Small intestine (tissue), 7 donors: ENCODE results near the gene RAC3. TPM values are rescaled to one million over a fixed set of nuclear protein-coding genes. Genes with fewer than 3 reads are reported as not detected.

Source experiments
- DNase-seq, 2 donors: peaks; one replicate each; pipeline versions ENCODE4 v3.0.0 to v3.0.0-alpha.2; 2013
- FAIRE-seq: peaks from 2 replicates; lab custom pipeline; 2012; peaks lifted over from hg19 to GRCh38; lab: Jason Lieb, UNC
- H3K27ac ChIP-seq, 3 donors: one replicate each; pipeline ENCODE4 v1.5.1; 2013; ENCODE audit warnings: low read length in 2 of 3, mild to moderate bottlenecking in 2 of 3, control low read depth in 1 of 3, inconsistent platforms in 1 of 3, low read depth in 1 of 3, moderate library complexity in 1 of 3
- H3K27me3 ChIP-seq, 3 donors: one replicate each; pipeline ENCODE4 v1.6.1; 2013; ENCODE audit warnings: low read length in 3 of 3, inconsistent platforms in 1 of 3; ENCODE audit not compliant: control insufficient read depth in 3 of 3, insufficient read depth in 3 of 3
- H3K36me3 ChIP-seq, 3 donors: one replicate each; pipeline ENCODE4 v1.6.1; 2013; ENCODE audit warnings: low read length in 3 of 3, inconsistent platforms in 1 of 3, low read depth in 1 of 3, mild to moderate bottlenecking in 1 of 3, moderate library complexity in 1 of 3; ENCODE audit not compliant: control insufficient read depth in 3 of 3, insufficient read depth in 2 of 3
- H3K4me1 ChIP-seq, 3 donors: one replicate each; pipeline ENCODE4 v1.6.1; 2013; ENCODE audit warnings: low read length in 2 of 3, inconsistent platforms in 1 of 3, low read depth in 1 of 3, mild to moderate bottlenecking in 1 of 3, moderate library complexity in 1 of 3; ENCODE audit not compliant: control insufficient read depth in 3 of 3, insufficient read depth in 2 of 3
- H3K4me3 ChIP-seq, 3 donors: one replicate each; pipeline ENCODE4 v1.5.1; 2013; ENCODE audit warnings: low read length in 3 of 3, control low read depth in 1 of 3, inconsistent platforms in 1 of 3, low read depth in 1 of 3, mild to moderate bottlenecking in 1 of 3, moderate library complexity in 1 of 3
- H3K9me3 ChIP-seq, 2 donors: one replicate each; pipeline ENCODE4 v1.6.1; 2013; ENCODE audit warnings: low read depth in 1 of 2, low read length in 1 of 2; ENCODE audit not compliant: control insufficient read depth in 2 of 2, insufficient read depth in 1 of 2
- WGBS, 3 donors: extraction: QIAGEN DNeasy Blood & Tissue Kit; methylation state at CpG; one replicate each; pipeline ENCODE4 v1.1.7; 2013; 5-methylcytosine and 5-hydroxymethylcytosine counted together
- polyA plus RNA-seq, 4 donors: library from polyadenylated mRNA; stranded (reverse) in 3 of 4; unstranded in 1 of 4; fragments of 200-250 nt in 3 of 4; fragments of 120-200 nt in 1 of 4; gene quantifications; one replicate each; pipeline versions ENCODE4 v1.2.1 to v1.2.3, GENCODE V29; 2013
- donor health status: healthy with polysubstance abuse.
- donor health status: control.
- donor health status: control.
- donor health status: Bipolar disorder and iron deficiency.
- donor health status: healthy.

Gene RAC3
- polyA plus RNA-seq, 4 donors = 0.81 to 11.2 (median 4.4) TPM

DNA sequence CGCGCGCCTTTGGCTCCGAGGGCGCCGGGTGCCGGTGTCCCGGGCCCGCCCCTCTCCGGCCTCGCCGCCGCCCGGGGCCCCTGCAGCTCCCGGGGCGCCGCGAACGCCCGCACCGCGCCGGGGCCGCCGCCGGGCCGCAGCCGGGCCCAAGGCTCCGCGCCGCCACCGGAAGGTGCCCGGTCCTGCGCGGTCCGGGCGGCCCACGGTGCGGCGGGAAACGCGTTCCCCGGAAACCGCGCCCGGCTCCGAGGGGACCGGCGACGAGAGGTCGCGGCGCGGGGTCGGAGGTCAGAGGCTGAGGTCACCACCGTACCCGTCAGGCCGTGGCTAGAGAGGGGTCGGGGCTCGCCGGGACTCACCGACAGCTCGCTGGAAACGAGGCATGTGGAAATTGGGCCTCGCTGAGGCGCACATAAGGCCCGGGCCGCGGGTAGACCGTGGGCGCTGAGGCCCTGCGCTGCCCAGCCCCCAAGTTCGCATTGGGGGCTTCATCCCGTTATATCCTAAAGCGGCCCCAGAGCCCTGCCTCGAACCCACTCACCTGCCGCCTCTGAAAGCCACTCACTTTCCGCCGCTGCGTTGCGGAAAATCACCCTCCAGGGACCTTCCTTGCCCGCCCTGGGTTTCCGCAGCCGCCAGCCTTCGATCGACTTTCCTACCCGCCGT lies 34.3 kb downstream of the RAC3 start, which contains the start of gene DUS1L:
Gene DUS1L (minus strand): TSS at position 167 of the 666 bp plus-strand sequence. CDS start 745 bp downstream, outside the sequence.
- peak; percentile 57 to 73 for DNase-seq
- peaks cover 0 to 35% (median 4%) of the 10 kb centered on the region in 3 donors for H3K36me3 ChIP-seq
- peaks cover 5 to 9% (median 5%) of the 10 kb centered on the region in 3 donors for H3K4me1 ChIP-seq
- H3K9me3 ChIP-seq = no peaks in the 10 kb centered on the region
- FAIRE-seq = no peak
- H3K27me3 ChIP-seq = no peaks in the 10 kb centered on the region
- H3K4me3 ChIP-seq = peak within 1 kb of the TSS; percentile 67 to 95 (median 85)
- 8 to 17% (median 13%) methylated on average over 65 to 88 of the region's 88 CpGs for WGBS, 3 donors
- H3K27ac ChIP-seq = peak within 1 kb of the TSS; percentile 15 to 80 (median 67)

DNA sequence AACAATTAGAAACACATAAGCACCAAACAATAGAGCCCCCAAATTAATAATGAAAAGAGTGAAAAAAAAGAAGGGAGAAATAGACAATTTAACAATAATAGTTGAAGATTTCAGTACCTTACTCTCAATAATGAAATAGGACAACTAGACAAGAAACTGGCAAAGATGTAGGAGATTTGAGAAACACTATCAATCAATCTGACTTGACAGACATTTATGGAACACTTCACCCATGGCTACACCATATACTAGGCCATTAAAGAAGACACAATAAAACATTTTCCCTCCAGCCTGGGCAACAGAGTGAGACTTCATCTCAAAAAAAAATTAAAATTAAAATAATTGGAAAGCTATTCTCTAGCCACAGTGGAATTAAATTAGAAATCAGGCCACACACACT lies 39.1 kb downstream of the RAC3 start:
- H3K27me3 ChIP-seq = no peaks in the 10 kb centered on the region
- H3K27ac ChIP-seq = no peak overlapping the region
- H3K9me3 ChIP-seq = no peaks in the 10 kb centered on the region
- no peak overlapping the region for H3K4me3 ChIP-seq
- DNase-seq (no peak), FAIRE-seq (no peak)
- H3K4me1 ChIP-seq = peaks cover 1 to 5% (median 3%) of the 10 kb centered on the region in 3 donors
- no peaks in the 10 kb centered on the region for H3K36me3 ChIP-seq

DNA sequence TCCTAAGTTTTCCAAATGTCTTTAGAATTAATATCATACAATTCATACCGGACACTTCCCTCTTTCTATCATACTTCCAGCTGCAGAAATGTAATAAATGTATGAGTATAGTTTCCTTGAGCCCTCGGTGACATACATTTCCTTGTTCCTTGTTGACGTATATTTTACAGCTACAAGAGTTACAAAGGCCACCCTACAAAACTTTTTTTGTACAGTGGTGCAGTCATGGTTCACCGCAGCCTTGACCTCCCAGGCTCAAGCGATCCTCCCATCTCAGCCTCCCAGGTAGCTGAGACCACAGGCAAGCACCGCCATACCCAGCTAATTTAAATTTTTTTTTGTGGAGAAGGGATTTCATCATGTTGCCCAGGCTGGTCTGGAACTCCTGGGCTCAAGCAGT lies 41.3 kb downstream of the RAC3 start:
- Histone ChIP-seq H3K4me1 (no peaks in the 10 kb centered on the region), H3K27ac (no peak overlapping the region), H3K9me3 (no peaks in the 10 kb centered on the region), H3K36me3 (peaks cover 0 to 6% (median under 1%) of the 10 kb centered on the region in 3 donors), H3K4me3 (no peak overlapping the region), H3K27me3 (no peaks in the 10 kb centered on the region)
- FAIRE-seq (no peak), DNase-seq (peak in 1 of 2 donors; percentile 70)
- WGBS, 3 donors = 35 to 57% (median 48%) methylated on average over 6 of the region's 6 CpGs

DNA sequence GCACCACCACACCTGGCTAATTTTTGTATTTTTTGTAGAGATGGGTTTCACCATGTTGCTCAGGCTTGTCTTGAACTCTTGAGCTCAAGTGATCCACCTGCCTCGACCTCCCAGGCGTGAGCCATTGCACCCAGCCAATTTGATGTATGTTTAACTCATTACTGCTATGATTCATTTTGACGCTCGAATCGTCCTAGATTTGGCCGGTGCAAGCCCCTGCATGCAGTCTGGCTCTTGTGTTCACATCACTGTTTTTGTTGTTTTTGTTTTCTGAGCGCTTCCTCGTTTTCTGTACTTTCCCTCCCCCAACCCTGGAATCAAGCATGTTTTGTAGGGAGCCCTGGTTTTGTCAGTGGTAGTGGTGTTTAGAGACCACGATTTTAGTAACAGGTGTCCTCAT lies 42.0 kb downstream of the RAC3 start:
- H3K4me1 ChIP-seq = no peaks in the 10 kb centered on the region
- H3K36me3 ChIP-seq = peaks cover 0 to 13% (median 5%) of the 10 kb centered on the region in 3 donors
- H3K27ac ChIP-seq = no peak overlapping the region
- no peaks in the 10 kb centered on the region for H3K9me3 ChIP-seq
- no peak for FAIRE-seq
- no peaks in the 10 kb centered on the region for H3K27me3 ChIP-seq
- WGBS, 3 donors = 83 to 89% (median 85%) methylated on average over 9 of the region's 9 CpGs
- no peak for DNase-seq
- no peak overlapping the region for H3K4me3 ChIP-seq

DNA sequence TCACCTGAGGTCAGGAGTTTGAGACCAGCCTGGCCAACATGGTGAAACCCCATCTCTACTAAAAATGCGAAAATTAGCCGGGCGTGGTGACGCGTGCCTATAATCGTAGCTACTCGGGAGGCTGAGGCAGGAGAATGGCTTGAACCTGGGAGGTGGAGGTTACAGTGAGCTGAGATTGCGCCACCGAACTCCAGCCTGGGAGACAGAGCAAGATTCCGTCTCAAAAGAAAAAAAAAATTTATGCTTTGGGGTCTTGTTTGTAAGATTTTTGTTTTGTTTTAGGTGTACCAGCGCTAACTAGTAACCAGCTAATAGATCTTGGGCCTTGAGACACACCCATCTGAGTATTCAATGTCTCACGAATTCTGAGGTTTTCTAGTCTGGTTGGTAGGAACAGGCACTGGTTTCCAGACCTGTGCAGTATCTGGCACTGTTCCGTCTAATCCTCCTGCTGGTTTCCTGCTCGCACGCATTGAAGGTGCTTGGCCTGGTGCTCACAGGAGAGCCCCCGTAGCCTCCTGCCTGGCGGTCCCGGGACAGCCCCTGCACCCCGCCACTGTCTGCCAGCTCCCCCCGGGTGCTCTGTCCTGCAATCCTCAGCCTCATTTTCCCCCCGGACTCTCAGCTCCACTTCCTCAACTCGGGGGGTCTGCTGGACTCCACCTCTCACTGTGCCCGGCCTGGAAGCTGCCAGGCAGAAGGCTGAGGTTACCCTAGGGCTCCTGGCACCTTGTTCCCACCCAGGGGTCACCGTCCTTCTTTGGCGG lies 44.7 kb downstream of the RAC3 start:
- no peak for FAIRE-seq
- WGBS, 3 donors = 77 to 85% (median 82%) methylated on average over 25 of the region's 25 CpGs
- DNase-seq = no peak

DNA sequence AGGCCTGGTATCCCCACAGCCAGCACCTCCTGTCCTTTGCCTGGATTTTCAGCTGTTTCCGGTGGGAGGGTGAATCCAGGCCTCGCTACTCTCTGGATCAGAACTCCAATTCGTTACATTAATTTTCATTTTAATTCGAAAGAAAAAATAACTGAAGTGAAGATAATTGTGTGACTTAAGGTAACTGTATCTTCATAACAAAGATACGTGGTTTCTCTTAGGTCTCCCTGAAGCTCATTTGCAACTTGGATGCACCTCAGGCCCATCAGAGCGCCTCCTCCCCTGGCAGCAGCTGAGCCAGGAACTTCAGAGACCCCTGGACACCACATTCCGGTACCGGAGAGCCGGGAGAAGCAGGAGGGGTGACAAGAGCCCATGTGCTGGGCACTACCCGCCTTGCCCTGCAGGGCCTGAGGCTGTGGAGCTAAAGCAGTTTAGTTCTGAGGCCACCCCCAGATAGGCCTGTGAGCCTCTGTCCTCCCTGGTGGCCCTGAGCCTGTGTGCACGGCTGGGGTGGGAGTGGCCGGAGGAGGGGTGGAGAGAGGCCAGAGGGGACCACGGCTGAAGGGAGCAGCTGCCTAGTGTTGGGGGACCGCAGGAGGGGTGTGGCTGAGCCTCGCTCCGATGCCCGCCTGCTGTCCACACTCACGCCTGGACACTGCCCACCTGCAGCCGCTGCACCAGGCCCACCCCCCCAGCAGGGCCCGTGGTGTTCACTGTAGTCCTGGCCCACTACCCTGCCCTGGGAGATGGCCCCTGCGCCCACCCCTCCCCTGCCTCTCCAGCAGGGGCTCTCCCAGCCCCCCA lies 45.5 kb downstream of the RAC3 start:
- WGBS, 3 donors = 81 to 82% (median 81%) methylated on average over 20 to 21 of the region's 21 CpGs
- no peak overlapping the region for H3K4me3 ChIP-seq
- peaks cover 12 to 46% (median 19%) of the 10 kb centered on the region in 3 donors for H3K36me3 ChIP-seq
- H3K27me3 ChIP-seq = no peaks in the 10 kb centered on the region
- DNase-seq (no peak), FAIRE-seq (no peak)
- no peak overlapping the region for H3K27ac ChIP-seq
- no peaks in the 10 kb centered on the region for H3K4me1 ChIP-seq
- no peaks in the 10 kb centered on the region for H3K9me3 ChIP-seq

More for the DNA sequence above, 44.7 kb downstream of the RAC3 start:
- no peaks in the 10 kb centered on the region for H3K4me1 ChIP-seq
- no peak overlapping the region for H3K27ac ChIP-seq
- peaks cover 12 to 39% (median 13%) of the 10 kb centered on the region in 3 donors for H3K36me3 ChIP-seq
- no peaks in the 10 kb centered on the region for H3K9me3 ChIP-seq
- H3K4me3 ChIP-seq = no peak overlapping the region
- no peaks in the 10 kb centered on the region for H3K27me3 ChIP-seq

DNA sequence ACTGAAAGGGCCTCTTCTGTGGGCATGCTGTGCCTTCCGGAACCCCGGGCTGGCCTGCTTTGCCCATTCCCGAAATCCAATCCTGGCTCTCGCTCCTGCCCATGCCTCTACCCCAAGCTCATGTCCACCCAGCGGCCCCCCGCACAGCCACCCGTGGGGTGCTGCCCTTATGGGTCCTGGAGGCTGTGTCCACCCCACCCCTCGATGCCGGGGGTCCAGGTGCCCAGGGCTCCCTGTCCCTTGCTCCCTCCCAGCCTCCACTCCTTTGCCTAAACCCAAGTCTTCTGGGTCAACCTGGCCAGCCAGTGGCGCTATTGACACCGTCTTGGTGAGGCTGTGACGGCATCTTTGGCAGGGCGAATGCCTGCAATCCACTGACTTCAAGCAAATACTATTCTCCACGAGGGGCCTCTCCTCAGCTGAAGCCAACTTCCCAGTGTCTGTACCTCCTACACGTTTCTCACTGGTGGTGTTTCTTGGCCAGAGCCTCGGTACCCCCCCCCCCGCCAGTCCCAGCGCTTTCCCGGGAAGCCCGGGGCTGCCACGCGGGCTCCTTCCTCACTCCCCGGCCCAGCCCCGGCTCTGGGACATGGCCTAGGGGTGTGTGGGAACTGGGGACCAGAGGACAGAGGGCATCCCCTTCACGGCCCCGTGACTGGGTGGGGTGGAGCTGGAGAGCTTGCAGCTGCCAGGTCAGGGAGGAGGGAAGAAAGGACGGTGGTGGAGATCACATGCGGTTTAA lies 46.3 kb downstream of the RAC3 start:
- peak in 1 of 2 donors; percentile 52 for DNase-seq

More for the DNA sequence above, 46.3 kb downstream of the RAC3 start:
- FAIRE-seq = no peak
- Histone ChIP-seq H3K9me3 (no peaks in the 10 kb centered on the region), H3K4me1 (no peaks in the 10 kb centered on the region), H3K27ac (no peak overlapping the region), H3K4me3 (no peak overlapping the region), H3K27me3 (no peaks in the 10 kb centered on the region), H3K36me3 (peaks cover 19 to 54% (median 25%) of the 10 kb centered on the region in 3 donors)
- 56 to 67% (median 65%) methylated on average over 28 of the region's 28 CpGs for WGBS, 3 donors
